H1 (cell line): ENCODE results near the gene AP2B1. TPM values are rescaled to one million over a fixed set of nuclear protein-coding genes. Genes with fewer than 3 reads are reported as not detected.

Experiments used
- ATF3 ChIP-seq: IDR thresholded peaks from 2 replicates; pipeline ENCODE4 v1.6.1; 2011; ENCODE audit warnings: low read depth, mild to moderate bottlenecking, low read length; ENCODE audit not compliant: insufficient read depth
- CEBPB ChIP-seq: IDR thresholded peaks from 2 replicates; pipeline ENCODE4 v1.6.1; 2012; ENCODE audit warnings: low read depth, low read length
- NRF1 ChIP-seq: IDR thresholded peaks from 2 replicates; pipeline ENCODE4 v1.6.1; 2011; ENCODE audit warnings: mild to moderate bottlenecking, low read depth, low read length, improper control_type of control experiment
- PHF8 ChIP-seq: fragments of 200-600 bp; sonication (generic); conservative IDR thresholded peaks from 2 replicates; pipeline ENCODE4 v1.7.1; 2012; ENCODE audit warnings: low read depth, mild to moderate bottlenecking, inconsistent platforms, low read length, moderate library complexity
- POLR2AphosphoS5 ChIP-seq: IDR thresholded peaks from 2 replicates; pipeline ENCODE4 v1.6.1; 2011; ENCODE audit warnings: low read depth, low read length
- SAP30 ChIP-seq: fragments of 300-600 bp; sonication (generic); IDR thresholded peaks from 2 replicates; pipeline ENCODE4 v1.7.1; 2012; ENCODE audit warnings: low read length, moderate library complexity, mild to moderate bottlenecking, inconsistent platforms; ENCODE audit not compliant: insufficient read depth, insufficient replicate concordance
- TAF1 ChIP-seq: IDR thresholded peaks from 2 replicates; pipeline ENCODE4 v1.6.1; 2011; ENCODE audit warnings: mild to moderate bottlenecking, low read depth, low read length
- polyA plus RNA-seq, 7 experiments: library from polyadenylated mRNA; depleted of rRNA in 3 of 7; stranded (reverse) in 5 of 7; unstranded in 2 of 7; fragments of >200 nt in 5 of 7; fragments of 200-250 nt in 2 of 7; gene quantifications; 1 replicate in 5 of 7; 2 replicates in 1 of 7; 4 replicates in 1 of 7; pipeline versions ENCODE4 v1.2.1 to v1.2.3, GENCODE V29; 2011 to 2013; ENCODE audit warnings: missing spikeins in 2 of 7, mixed read lengths in 2 of 7
- total RNA-seq: library from RNA; stranded (reverse); fragmentation: NEBNext Ultra II Directional; extraction: Animal tissue kit (Norgen Biotek cat#: 25700); gene quantifications from 2 replicates; pipeline ENCODE4 v1.2.1, GENCODE V29; 2021
- TF ChIP-seq, protein P1 (sequence below): fragments of 300-600 bp; sonication (generic); IDR thresholded peaks from 2 replicates; pipeline ENCODE4 v1.7.1; 2012; ENCODE audit warnings: low read length, moderate library complexity, mild to moderate bottlenecking, inconsistent platforms; ENCODE audit not compliant: insufficient replicate concordance

Gene AP2B1
- total and polyA plus RNA-seq, 2 of the 8 experiments (the other 6 are each of a cell fraction or from before 2014, with no cell fraction given), result 95.5 to 199 TPM

DNA sequence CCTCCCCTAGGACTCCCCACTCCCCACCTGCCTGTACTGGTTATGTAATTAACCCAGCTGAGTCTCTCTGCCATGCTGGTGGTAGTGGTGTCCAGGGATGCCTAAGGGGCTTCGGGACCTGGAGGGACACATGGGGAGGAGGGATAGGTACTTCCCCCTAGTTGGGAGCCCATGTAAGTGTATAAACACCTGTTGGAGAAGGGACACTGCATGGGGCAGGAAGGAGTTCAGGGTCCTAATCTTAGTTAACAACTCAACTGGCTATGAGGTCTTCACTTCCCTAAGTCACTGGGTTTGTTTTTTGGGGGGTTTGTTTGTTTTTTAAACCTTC lies 145.6 kb downstream of the AP2B1 start (continued):
- TF ChIP-seq, protein P1, sequence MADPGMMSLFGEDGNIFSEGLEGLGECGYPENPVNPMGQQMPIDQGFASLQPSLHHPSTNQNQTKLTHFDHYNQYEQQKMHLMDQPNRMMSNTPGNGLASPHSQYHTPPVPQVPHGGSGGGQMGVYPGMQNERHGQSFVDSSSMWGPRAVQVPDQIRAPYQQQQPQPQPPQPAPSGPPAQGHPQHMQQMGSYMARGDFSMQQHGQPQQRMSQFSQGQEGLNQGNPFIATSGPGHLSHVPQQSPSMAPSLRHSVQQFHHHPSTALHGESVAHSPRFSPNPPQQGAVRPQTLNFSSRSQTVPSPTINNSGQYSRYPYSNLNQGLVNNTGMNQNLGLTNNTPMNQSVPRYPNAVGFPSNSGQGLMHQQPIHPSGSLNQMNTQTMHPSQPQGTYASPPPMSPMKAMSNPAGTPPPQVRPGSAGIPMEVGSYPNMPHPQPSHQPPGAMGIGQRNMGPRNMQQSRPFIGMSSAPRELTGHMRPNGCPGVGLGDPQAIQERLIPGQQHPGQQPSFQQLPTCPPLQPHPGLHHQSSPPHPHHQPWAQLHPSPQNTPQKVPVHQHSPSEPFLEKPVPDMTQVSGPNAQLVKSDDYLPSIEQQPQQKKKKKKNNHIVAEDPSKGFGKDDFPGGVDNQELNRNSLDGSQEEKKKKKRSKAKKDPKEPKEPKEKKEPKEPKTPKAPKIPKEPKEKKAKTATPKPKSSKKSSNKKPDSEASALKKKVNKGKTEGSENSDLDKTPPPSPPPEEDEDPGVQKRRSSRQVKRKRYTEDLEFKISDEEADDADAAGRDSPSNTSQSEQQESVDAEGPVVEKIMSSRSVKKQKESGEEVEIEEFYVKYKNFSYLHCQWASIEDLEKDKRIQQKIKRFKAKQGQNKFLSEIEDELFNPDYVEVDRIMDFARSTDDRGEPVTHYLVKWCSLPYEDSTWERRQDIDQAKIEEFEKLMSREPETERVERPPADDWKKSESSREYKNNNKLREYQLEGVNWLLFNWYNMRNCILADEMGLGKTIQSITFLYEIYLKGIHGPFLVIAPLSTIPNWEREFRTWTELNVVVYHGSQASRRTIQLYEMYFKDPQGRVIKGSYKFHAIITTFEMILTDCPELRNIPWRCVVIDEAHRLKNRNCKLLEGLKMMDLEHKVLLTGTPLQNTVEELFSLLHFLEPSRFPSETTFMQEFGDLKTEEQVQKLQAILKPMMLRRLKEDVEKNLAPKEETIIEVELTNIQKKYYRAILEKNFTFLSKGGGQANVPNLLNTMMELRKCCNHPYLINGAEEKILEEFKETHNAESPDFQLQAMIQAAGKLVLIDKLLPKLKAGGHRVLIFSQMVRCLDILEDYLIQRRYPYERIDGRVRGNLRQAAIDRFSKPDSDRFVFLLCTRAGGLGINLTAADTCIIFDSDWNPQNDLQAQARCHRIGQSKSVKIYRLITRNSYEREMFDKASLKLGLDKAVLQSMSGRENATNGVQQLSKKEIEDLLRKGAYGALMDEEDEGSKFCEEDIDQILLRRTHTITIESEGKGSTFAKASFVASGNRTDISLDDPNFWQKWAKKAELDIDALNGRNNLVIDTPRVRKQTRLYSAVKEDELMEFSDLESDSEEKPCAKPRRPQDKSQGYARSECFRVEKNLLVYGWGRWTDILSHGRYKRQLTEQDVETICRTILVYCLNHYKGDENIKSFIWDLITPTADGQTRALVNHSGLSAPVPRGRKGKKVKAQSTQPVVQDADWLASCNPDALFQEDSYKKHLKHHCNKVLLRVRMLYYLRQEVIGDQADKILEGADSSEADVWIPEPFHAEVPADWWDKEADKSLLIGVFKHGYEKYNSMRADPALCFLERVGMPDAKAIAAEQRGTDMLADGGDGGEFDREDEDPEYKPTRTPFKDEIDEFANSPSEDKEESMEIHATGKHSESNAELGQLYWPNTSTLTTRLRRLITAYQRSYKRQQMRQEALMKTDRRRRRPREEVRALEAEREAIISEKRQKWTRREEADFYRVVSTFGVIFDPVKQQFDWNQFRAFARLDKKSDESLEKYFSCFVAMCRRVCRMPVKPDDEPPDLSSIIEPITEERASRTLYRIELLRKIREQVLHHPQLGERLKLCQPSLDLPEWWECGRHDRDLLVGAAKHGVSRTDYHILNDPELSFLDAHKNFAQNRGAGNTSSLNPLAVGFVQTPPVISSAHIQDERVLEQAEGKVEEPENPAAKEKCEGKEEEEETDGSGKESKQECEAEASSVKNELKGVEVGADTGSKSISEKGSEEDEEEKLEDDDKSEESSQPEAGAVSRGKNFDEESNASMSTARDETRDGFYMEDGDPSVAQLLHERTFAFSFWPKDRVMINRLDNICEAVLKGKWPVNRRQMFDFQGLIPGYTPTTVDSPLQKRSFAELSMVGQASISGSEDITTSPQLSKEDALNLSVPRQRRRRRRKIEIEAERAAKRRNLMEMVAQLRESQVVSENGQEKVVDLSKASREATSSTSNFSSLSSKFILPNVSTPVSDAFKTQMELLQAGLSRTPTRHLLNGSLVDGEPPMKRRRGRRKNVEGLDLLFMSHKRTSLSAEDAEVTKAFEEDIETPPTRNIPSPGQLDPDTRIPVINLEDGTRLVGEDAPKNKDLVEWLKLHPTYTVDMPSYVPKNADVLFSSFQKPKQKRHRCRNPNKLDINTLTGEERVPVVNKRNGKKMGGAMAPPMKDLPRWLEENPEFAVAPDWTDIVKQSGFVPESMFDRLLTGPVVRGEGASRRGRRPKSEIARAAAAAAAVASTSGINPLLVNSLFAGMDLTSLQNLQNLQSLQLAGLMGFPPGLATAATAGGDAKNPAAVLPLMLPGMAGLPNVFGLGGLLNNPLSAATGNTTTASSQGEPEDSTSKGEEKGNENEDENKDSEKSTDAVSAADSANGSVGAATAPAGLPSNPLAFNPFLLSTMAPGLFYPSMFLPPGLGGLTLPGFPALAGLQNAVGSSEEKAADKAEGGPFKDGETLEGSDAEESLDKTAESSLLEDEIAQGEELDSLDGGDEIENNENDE, result no peak
- no peak for TF ChIP-seq TAF1
- TF ChIP-seq ATF3, result no peak
- no peak for TF ChIP-seq SAP30
- no peak for TF ChIP-seq PHF8
- TF ChIP-seq POLR2AphosphoS5, result no peak
- TF ChIP-seq CEBPB, result no peak
- no peak for TF ChIP-seq NRF1
- TF ChIP-seq, all 59 proteins: peak for 0
